Lower leg skin (tissue), 3 donors: Measurements from ENCODE around the gene MYO7A.

Experiments
- POLR2A ChIP-seq, 2 donors: fragments of 450-650 bp; IDR thresholded peaks; one replicate each; pipeline ENCODE4 v1.6.1; 2016 to 2017; ENCODE audit warnings: antibody characterized with exemption in 2 of 2, mild to moderate bottlenecking in 1 of 2, moderate library complexity in 1 of 2
- TF ChIP-seq, protein P1 (sequence below), 3 donors: fragments of 450-650 bp; IDR thresholded peaks; one replicate each; pipeline ENCODE4 v1.5.1; 2016; ENCODE audit warnings: antibody characterized with exemption in 3 of 3, mild to moderate bottlenecking in 3 of 3, moderate library complexity in 2 of 3

DNA sequence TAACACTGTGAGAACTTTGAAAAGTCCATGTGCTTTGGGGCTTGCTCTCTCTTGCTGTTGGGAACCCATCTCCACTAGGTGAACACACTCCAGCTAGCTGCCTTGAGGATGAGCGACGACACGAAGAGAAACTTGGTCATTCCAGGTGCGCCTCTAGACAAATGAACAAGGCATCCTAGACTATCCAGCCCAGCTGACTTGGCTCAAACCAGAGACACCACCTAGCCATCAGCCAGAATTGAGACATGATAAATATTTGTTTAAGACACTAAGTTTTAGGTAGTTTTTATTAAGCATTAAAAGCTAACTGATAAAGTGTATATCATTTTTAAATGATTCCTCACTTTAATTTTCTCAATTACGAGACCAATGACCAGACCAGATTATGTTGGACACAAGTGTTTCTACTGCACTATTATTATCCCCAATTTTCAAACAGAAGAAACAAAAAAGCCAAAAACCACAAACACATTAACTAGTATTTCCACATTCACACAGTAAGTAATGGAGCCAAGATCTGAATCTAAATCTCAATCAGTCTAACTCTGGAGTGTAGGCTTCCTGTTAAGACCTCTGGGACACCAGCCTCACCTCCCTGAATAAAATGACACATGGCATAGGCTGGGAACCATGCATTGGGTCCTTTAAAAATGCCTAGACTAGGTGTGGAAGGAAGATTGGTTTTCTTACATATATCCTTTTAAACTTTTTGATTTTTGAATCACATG lies 103.0 kb downstream of the MYO7A start:
- TF ChIP-seq, protein P1, sequence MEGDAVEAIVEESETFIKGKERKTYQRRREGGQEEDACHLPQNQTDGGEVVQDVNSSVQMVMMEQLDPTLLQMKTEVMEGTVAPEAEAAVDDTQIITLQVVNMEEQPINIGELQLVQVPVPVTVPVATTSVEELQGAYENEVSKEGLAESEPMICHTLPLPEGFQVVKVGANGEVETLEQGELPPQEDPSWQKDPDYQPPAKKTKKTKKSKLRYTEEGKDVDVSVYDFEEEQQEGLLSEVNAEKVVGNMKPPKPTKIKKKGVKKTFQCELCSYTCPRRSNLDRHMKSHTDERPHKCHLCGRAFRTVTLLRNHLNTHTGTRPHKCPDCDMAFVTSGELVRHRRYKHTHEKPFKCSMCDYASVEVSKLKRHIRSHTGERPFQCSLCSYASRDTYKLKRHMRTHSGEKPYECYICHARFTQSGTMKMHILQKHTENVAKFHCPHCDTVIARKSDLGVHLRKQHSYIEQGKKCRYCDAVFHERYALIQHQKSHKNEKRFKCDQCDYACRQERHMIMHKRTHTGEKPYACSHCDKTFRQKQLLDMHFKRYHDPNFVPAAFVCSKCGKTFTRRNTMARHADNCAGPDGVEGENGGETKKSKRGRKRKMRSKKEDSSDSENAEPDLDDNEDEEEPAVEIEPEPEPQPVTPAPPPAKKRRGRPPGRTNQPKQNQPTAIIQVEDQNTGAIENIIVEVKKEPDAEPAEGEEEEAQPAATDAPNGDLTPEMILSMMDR (IDR thresholded peaks at IDR 0.05) = no peak
- TF ChIP-seq POLR2A (IDR thresholded peaks at IDR 0.05) = no peak
